Astrocyte (in vitro differentiated cells and primary cell): Measurements from ENCODE around the gene GAL3ST1.

Experiments
- CTCF ChIP-seq: IDR thresholded peaks from 2 replicates; pipeline ENCODE4 v1.5.1; 2011; ENCODE audit warnings: low read depth, mild to moderate bottlenecking, inconsistent platforms, low read length, moderate library complexity; ENCODE audit not compliant: insufficient read depth
- EZH2 ChIP-seq: IDR thresholded peaks from 2 replicates; pipeline ENCODE4 v1.6.1; 2012; ENCODE audit warnings: mild to moderate bottlenecking, low read length, inconsistent platforms; ENCODE audit not compliant: insufficient read depth

GRCh38 chr22:30555282-30556210 lies 18.9 kb downstream of the GAL3ST1 start:
- TF ChIP-seq CTCF (no peak), EZH2 (no peak)
